Raji (cell line): ENCODE results near the gene DDOST.

Experiments used
- POLR2A ChIP-seq: IDR thresholded peaks from 2 replicates; pipeline ENCODE4 v1.6.1; 2011; ENCODE audit warnings: low read depth, low read length, control low read depth; ENCODE audit not compliant: insufficient read depth

Gene DDOST

DNA sequence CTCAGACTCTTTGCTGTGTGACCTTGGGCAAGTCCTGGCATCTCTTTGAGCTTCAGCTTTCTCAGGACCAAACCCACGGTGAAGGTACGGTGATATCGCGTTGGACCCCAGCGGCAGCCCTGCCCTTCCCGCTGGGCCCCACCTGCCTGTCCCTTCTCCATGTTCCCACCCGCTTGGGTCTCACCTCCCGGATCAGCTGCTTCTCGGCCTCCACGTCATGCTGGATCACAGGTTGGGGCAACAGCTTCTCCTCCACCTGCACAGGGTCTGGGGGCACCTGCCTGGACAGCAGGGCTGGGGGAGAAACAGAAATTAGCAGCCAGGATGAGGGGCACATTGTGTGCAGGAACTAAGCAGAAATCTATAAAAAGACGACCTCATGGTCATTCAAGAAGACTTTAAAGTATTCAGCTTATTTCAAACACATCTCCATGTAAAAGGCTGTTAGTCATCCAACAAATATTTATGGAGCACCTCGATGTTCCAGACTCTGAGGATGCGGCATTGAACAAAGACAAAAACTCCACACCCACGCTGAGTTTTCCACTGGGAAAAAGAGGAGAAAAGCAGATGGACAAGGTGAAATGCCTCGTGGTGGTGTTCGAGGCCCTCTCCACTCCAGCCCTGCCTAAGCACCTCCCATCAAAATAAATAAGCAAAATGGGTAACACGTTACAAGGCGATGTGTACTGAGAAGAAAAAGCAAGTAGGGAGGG is 37.2 kb upstream of the DDOST start:
- TF ChIP-seq POLR2A = no peak

GRCh38 chr1:20697563-20697962 is 36.4 kb upstream of the DDOST start:
- no peak for TF ChIP-seq POLR2A

- TF ChIP-seq POLR2A = no peak
Measured at GRCh38 chr1:20696397-20697333, 35.5 kb upstream of the DDOST start.

GRCh38 chr1:20695515-20695914 is 34.3 kb upstream of the DDOST start:
- no peak for TF ChIP-seq POLR2A

DNA sequence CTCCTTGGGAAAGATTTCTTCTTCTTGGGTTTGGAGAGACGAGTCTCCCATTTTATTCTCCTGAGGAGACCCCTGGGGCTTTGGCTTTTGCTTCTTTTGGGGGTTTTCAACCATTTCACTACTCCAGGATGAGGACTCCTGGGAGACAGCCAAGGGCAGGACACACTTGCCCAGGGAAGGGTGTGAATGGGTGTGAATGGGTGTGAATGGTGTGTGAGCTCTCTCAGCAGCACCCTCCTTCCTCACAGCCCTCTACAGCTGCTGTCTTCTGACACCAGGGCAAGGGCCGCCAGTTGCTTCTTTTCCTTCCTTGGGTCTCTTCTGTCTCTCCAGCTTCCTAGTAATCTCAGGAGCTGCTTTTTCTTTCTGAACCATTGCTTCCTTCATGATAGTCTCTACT is 32.5 kb upstream of the DDOST start:
- TF ChIP-seq POLR2A = no peak

GRCh38 chr1:20691872-20692271 is 30.7 kb upstream of the DDOST start:
- TF ChIP-seq POLR2A = no peak

- TF ChIP-seq POLR2A = no peak
Measured at GRCh38 chr1:20689645-20690056, 28.5 kb upstream of the DDOST start.

DNA sequence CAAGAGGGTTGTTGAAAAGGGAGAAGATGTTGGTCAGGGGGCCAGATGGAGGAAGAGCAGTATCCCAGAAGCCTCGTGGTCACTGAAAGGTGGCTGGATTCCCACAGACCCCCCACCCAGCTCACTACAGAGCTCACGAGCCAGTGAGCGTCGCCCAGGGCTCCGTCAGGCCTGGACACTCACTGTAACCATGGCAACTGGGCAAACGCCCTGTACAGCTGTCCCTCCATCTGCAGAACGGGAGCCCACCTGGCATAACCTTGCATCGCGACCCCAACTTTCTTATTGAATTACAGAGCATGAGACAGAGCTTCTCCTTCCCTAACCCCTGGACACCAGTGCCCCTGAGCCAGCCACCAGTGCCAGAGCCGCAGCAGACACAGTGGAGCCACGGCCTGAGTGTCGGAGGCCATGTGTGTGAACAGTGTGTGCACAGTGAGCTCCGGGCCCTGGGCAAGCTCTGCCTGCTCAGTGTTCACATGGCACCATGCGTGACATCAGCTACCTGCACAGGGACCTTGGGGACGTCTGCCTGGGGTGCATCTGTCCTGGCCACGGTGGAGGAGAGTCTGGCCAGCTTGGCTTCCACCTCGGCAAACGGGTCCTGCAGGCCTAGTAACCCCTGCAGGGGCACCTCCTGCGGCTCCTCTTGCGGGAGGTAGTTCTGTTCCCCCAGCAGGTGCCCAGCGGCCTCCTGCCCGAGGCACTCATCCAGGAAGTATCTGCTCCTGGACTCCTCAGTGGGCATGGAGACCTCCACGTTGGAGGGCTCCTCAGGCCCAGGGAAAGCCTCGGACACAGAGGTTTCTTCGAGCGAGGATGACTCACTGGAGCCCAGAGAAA is 25.9 kb upstream of the DDOST start:
- TF ChIP-seq POLR2A = no peak

DNA sequence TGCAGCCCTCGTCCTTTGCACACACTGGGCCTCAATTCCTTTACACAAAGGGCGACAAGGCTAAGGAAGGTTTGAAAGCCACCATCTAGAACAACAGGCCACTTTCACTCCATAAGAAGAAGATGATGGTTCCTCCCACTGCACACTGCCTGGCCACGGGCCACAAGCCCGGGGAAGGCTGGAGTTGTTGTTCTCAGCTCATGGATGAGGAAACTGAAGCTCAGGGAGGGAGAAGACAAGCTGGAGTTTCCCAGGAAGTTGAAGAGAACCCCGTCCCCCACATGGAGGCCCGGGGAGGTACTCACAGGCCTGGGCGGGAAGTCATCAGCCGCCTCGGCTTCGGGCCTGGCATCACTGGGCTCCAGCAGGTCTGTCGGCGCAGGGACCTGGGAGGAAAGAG is 24.6 kb upstream of the DDOST start:
- no peak for TF ChIP-seq POLR2A

DNA sequence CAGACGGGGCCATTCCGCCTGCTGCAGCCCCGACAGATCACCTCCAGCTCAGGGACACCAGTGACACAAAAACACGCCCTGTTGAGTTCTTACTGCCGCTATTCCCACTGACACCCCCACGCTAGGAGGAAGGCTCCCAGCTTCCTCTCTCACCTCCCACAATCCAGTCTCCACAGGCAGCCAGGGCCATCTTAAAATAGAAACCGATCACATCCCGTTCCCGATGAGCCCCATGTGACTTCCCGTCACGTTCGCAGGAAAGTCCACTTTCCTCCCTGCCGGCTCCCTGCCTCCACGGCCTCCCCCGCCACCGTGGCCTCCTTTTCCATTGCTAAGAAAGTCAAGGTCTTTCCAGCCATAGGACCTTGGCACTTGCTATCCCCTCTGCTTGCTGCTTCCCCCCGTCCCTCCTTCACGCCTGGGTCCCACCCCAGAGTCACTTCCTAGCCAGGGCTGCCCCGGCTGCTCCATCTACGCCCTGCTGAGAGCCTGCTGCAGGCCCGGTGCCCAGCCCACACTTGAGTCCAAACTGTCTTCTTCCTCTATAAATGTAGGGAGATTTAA is 24.0 kb upstream of the DDOST start:
- TF ChIP-seq POLR2A = no peak

DNA sequence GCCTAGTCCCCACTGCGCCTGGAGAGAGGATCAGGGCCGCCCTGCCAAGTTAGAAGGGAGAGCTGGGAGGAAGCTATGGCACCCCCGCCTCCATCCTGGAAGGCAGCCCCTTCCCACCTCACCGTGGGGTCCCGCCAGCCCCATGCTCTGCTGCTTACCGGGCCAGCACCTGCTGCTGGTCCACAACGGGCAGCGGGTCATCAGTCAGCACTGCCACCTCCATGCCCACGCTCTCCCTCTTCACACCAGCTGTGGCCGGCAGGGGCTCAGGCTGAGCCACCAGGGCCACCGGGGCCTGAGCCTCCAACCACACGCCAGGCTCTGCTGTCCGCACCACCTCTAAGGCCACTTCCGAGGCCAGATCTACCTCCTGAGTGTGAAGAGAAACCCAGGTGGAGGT is 23.5 kb upstream of the DDOST start:
- TF ChIP-seq POLR2A = no peak

GRCh38 chr1:20684050-20684620 is 23.0 kb upstream of the DDOST start:
- no peak for TF ChIP-seq POLR2A

GRCh38 chr1:20683614-20684013 is 22.4 kb upstream of the DDOST start:
- TF ChIP-seq POLR2A = no peak

DNA sequence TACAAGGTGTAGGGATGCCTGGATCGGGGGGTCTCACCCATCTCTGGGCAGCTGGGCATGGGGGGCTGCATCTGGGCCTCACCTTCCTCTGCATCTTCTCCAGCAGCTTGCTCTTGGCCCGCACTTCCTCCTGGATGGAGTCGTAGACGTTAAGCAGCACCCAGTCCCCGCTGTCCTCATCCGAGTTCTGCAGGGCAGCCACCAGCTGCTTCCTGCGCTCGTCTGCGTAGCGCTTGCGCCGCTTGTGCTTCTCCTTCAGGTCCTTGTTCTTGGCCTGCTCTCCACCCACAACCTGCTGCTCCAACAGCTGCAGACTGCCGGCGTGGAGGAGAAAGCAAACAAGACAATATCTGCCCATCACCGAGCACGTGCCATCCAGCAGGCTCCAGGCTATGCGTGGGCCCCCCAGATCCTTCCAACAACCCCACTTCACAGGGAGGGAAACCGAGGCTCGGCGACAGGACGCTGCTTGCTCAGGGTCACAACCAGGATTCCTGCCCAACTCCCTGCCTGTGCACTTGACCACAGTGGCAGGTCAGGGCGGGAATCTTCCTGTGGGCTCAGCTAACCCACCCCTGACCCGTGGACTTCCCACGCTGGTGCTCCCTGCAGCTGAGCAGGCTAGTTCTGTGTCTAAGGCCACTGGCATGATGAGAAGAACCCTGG is 21.5 kb upstream of the DDOST start:
- no peak for TF ChIP-seq POLR2A
